NCI-H2029 treated with DMSO at 0.1 percent for 48 hours (cell line): Measurements from ENCODE around the gene NKD1.

ENCODE experiments used
- DNase-seq: peaks from one replicate; lab custom pipeline; 2025; lab: John Stamatoyannopoulos, UW

The NKD1 gene

GRCh38 chr16:50675686-50676610, 127.8 kb downstream of the NKD1 start:
- DNase-seq, result no peak

GRCh38 chr16:50676684-50677225, 128.6 kb downstream of the NKD1 start:
- DNase-seq, result no peak

GRCh38 chr16:50677351-50677750, 129.2 kb downstream of the NKD1 start:
- no peak for DNase-seq

DNA sequence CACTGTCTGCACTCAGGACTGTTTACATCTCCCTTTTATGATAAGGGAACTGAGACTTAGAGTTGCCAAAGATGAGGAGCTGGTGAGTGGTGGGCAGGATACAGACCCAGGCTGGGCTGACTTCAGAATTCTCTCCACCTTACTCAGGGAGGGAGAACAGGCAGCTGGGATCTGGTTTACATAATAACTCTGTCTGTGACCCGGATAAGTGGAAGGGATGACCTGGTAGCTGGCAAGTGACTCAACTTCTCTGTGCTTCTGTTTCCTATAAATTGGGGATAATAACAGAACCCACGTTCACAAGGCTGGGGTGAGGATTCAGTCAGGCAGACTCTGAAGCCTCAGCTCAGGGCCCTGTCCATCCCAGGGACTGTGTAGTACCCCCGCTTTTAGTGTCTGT, 130.3 kb downstream of the NKD1 start:
- DNase-seq, result no peak

DNA sequence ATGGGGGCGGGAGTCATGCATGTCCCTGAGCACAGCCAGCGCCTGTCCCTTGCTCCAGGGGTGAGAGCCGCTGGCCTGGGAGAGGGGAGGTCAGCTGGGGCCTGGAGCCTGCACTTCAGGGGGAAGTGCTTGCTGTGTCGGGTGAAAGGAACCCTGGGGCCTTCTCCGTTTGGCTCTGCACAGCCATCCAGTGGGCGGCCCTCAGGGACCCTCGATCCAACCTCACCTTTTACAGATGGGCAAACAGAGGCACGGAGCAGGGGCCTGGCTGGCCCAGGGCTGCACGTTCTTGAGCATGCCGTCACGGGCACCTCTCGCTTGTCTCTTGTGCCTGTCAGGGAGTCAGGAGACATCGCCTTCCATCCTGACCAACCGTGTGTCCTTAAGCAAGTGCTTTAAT, 131.1 kb downstream of the NKD1 start:
- no peak for DNase-seq

DNA sequence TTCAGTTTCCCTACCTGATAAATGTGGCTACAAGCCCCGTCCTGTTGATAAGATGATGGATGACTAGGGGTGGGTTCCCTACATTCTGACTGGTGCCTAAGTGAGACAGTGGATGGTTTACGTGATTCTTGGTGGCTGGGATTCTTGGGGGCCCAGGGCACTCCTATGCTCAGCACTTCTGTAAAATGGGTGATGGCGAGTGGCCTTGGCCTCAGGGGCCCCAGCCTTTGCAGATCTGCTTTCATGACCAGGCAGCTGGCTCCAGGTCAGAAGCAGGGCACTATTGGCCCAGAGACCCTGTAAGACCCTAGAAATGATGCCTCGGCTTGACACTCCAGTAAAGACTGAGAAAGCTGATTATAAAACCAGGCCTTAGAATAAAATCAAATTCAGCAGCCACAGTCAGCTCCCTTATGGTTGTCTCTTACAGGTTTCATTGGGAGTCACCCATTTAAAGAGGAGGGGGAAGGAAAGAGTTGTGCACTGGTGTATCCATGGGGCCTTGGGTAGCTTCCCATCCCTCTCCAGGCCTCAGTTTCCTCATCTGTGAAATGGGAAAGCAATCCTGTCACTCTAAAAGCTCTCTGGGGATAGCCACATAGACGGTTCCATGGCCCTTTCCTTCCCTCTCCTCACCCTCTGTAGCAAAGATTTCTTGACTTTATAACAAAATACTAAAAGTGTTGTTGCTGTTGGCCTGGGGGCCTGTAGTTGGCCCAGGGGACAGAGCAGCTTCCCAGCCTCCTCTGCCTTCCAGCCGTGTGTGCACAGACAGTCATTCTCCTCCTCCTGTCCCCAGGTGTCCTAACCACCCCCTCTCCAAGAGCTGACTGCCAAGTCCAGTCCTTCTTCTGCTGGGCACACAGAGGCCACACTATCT, 131.7 kb downstream of the NKD1 start:
- DNase-seq, result no peak

- DNase-seq, result no peak
Observed at GRCh38 chr16:50680556-50680893, 132.3 kb downstream of the NKD1 start.

DNA sequence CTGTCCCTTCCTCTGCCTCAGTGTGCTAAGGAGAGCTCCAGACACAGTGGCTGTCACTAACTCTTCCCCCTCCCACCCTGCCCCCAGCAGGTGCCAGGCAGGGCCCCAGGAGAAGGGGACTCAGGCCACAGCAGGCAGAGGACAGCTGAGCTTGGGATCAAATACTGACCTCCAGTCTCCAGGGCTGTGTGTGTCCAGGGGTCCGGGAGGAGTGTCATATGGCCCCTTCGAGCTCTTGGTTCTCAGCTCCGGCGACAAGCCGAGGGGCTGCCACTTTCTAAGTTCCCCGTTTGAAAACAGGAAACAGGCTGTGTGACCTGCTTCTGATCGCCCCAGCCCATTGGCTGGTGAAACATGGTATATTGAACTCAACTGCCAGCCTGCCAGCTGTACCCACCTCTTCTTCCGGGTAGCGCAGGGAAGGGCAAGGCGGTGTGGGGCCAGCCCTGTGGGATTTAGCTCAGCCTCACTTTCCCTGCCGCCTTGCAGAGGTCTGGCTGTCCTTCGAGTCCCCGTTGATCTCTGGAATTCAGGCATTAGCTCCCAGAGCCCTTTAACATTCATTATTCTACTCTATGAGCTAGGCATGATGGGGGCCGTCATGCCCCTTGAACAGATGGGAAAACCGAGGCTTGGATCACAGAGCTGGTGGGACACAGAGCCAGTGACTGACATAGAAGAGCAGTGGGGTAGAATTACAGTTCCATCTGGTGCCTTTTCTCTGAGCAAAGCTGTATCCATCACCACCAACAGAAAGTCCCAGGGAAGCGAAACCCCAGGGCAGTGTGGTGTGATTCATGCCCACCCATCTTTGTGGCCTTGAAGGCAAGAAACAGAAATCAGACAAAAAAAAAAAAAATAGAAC, 133.1 kb downstream of the NKD1 start, which contains the start of gene SNX20:
TSS of gene SNX20 (minus strand) at position 292 of the 865 bp plus-strand sequence. CDS start 3,786 bp downstream, outside the sequence.
- DNase-seq, result no peak

- DNase-seq, result no peak
Observed at GRCh38 chr16:50683689-50684374, 135.6 kb downstream of the NKD1 start.

DNA sequence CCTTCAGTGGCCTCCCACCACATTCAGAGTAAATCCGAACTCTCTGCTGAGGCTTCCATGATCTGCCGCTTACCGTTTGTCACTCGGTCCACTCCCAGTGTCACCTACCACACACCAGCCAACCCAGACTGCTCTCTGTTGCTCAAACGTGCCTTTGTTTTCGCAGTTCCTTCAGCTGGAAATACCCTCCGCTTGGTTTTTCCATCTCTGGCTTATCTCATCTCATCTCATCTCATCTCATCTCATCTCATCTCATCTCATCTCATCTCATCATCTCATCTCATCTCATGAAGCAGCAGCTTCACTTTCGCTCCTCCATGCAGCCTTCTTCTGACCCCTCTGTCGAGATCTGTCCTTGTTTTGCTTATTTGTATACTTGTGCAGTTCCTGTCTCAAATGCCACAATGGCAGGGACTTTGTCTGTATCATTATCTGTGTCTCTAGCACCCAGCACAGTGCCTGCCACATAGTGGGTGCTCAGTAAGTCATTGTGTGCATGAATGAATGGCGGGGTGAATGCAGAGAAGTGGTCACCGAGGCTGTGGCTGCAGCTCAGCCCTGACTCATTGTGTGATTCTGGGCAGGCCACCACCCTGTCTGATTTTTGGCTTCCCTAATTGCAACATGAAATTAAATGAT, 136.7 kb downstream of the NKD1 start:
- DNase-seq, result no peak

DNA sequence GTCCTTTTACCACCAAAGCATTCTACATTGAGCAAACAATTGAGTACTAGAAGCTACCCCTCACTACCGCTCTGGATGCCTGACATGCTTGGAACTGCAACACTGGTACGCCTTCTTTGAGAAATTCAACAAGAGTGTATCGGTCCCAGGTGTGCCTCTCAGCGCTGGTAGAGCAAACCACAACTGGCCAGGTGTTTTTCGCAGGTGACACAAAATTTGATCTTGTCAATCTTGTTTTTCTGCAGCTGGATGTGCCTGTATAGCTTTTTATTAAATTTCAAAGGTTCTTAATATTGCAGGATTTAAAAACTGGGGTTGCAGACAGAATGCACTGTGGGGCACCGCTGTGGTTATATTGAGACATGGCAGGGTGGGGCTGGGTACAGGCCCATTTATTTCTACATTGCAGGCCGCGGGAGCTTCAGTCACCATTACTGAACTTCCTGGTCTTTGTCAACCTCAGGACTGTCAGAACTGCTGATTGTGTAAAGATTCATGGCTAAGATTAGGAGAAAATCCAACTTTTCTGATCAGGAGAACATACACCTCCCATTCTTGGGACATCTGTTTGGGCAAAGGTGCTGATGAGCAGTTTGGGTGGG, 137.4 kb downstream of the NKD1 start:
- no peak for DNase-seq

- no peak for DNase-seq
Observed at GRCh38 chr16:50688083-50688482, 139.9 kb downstream of the NKD1 start.

GRCh38 chr16:50688867-50689266, 140.7 kb downstream of the NKD1 start:
- no peak for DNase-seq

DNA sequence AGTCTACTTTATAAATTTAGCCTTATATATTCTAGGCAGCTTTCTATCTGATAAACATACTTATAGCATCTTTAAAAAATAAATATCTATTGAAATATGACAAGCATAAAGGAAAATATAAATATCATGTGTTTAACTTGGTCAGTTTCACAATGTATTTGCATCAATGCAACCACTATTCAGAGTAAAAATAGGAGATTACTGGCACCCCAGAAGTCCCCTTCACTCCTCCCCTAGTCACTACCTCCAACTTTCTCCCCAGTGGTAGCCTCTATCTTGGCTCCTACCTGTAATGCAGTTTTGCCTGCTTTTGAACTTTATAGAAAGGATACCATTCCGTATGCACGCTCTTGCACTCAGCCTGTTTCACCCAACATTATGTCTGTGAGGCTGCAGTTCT, 142.0 kb downstream of the NKD1 start:
- no peak for DNase-seq

DNA sequence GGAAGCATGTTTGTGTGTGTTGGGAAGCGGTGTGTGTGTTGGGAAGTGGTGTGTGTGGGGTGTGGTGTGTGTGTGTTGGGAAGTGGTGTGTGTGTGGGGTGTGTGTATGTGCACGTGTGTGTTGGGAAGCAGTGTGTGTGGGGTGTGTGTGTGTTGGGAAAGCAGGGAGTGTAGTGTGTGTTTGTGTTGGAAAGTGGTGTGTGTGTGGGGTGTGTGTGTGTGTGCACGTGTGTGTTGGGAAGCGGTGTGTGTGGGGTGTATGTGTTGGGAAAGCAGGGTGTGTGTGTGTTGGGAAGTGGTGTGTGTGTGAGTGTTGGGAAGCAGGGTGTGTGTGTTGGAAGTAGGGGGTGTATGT, 144.4 kb downstream of the NKD1 start:
- no peak for DNase-seq

GRCh38 chr16:50692999-50693781, 145.0 kb downstream of the NKD1 start, which contains the start of gene NOD2:
TSS of gene NOD2 (plus strand) at chr16:50693606. CDS start at chr16:50699496, 5,890 bp downstream.
- DNase-seq, result no peak

- DNase-seq, result no peak
Observed at GRCh38 chr16:50694206-50694605, 146.0 kb downstream of the NKD1 start.

- DNase-seq, result no peak
Observed at GRCh38 chr16:50695017-50696000, 147.1 kb downstream of the NKD1 start.
